DMS 273 (cell line): ENCODE data around the gene OR1L6.

Source experiments
- DNase-seq: peaks from one replicate; lab custom pipeline; 2025; ENCODE audit not compliant: unreplicated experiment; lab: John Stamatoyannopoulos, UW

Gene OR1L6

GRCh38 chr9:122742003-122742402, at the start of gene OR1L6:
TSS of gene OR1L6 (plus strand) at chr9:122742303. CDS start at chr9:122749848, 7,545 bp downstream.
- no peak for DNase-seq

- no peak for DNase-seq
Measured at GRCh38 chr9:122695696-122696095, 46.4 kb upstream of the OR1L6 start.

- DNase-seq, result no peak
Measured at GRCh38 chr9:122718038-122718437, 24.1 kb upstream of the OR1L6 start.

- no peak for DNase-seq
Measured at GRCh38 chr9:122719218-122719617, 22.9 kb upstream of the OR1L6 start.

- no peak for DNase-seq
Measured at GRCh38 chr9:122723690-122724089, 18.4 kb upstream of the OR1L6 start, which contains the start of gene OR1L4. TSS of gene OR1L4 (plus strand) at chr9:122723990. CDS start at chr9:122723990, 0 bp downstream.

- DNase-seq, result no peak
Measured at GRCh38 chr9:122754825-122755224, 12.7 kb downstream of the OR1L6 start.

- no peak for DNase-seq
Measured at GRCh38 chr9:122767817-122768216, 25.7 kb downstream of the OR1L6 start.

- no peak for DNase-seq
Measured at GRCh38 chr9:122777052-122777451, 34.9 kb downstream of the OR1L6 start.

GRCh38 chr9:122777935-122778627, 36.0 kb downstream of the OR1L6 start:
- peak; percentile 4 for DNase-seq

GRCh38 chr9:122779181-122779580, 37.1 kb downstream of the OR1L6 start:
- DNase-seq, result no peak

- no peak for DNase-seq
Measured at GRCh38 chr9:122780026-122780425, 37.9 kb downstream of the OR1L6 start.

- DNase-seq, result no peak
Measured at GRCh38 chr9:122781671-122782070, 39.6 kb downstream of the OR1L6 start.

GRCh38 chr9:122785269-122785668, 43.2 kb downstream of the OR1L6 start:
- no peak for DNase-seq

- no peak for DNase-seq
Measured at GRCh38 chr9:122786338-122786737, 44.2 kb downstream of the OR1L6 start.

- no peak for DNase-seq
Measured at GRCh38 chr9:122788831-122789230, 46.7 kb downstream of the OR1L6 start, which contains the start of gene OR5C1. TSS of gene OR5C1 (plus strand) at chr9:122788933. CDS start at chr9:122788933, 0 bp downstream.

GRCh38 chr9:122789256-122790046, 47.3 kb downstream of the OR1L6 start:
- no peak for DNase-seq

- DNase-seq, result no peak
Measured at GRCh38 chr9:122791872-122792669, 50.0 kb downstream of the OR1L6 start.

GRCh38 chr9:122797316-122798063, 55.4 kb downstream of the OR1L6 start:
- peak; percentile 10 for DNase-seq
